ENCODE results near the gene SYP.
"Not testable (repeated sequence)": the region's sequence is repeated elsewhere in the genome, so short reads cannot be mapped to it uniquely, and the experiment has no call there.

The SYP gene

DNA sequence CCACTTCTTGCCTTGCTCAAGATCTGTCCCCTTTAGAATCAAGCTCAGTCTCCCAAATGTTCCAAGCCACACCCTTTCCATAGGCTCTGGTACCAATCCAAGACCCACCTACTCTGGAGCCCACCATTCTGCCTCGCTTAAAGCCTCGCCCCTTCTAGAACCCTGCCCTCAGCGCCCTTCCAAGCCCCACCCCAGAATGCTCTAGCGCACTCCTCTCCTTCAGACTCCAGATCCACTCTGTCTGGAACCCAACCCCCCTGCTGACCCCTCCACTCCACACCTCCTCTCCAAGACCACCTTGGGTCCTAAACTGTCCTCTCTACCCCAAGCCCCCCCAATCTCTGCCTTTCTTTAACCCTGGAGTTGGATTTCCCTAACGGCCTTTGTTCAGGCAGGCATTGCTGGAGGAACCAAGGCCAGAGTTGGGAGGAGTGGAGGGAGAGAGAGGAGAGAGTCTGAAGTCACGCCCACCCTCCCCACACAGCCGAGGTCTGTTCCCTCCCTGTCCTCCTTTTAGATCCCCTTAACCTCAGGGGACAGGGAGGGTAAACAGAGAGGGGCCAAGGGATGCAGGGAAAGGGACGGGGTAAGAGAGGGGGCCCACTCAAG, 11.4 kb downstream of the SYP start:
- no peak for DNase-seq

DNA sequence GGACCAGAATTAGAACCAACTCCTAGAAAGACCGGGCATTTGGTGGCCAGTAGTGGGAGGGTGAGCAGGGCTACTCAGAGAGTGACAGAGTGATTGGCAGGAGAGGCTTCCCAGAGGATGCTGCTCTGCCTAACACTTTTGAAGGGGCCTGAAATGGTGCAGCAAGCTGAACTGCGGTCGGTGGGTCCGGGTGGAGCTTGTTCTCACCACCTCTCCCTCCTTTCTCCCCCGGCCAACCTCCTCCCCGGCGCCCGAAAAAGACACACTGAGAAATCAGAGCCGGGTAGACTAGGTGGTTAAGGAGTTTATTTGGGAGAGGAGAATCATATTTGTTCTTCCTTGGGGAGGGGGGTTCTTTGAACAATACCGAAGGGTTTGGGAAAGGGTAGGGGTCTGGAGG, 12.5 kb downstream of the SYP start:
- DNase-seq, result no peak

DNA sequence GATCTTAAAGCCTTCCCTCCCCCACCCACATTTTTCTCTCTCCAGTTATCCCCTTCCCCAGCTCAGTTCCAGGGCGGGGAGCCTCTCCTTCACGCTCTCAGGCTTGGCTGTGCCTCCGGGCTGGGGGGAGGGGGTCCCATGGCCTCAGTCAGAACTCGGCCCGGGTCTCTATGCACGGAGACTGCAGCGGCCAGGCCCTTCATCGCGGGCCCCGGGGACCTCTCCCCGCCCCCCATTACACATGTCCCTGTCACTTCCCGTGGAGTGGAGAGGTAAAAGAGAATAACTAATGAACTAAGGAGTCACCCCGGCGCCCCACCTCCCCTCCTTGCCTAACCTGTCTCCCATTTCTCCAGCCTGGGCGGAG, 13.0 kb downstream of the SYP start:
- no peak for DNase-seq

DNA sequence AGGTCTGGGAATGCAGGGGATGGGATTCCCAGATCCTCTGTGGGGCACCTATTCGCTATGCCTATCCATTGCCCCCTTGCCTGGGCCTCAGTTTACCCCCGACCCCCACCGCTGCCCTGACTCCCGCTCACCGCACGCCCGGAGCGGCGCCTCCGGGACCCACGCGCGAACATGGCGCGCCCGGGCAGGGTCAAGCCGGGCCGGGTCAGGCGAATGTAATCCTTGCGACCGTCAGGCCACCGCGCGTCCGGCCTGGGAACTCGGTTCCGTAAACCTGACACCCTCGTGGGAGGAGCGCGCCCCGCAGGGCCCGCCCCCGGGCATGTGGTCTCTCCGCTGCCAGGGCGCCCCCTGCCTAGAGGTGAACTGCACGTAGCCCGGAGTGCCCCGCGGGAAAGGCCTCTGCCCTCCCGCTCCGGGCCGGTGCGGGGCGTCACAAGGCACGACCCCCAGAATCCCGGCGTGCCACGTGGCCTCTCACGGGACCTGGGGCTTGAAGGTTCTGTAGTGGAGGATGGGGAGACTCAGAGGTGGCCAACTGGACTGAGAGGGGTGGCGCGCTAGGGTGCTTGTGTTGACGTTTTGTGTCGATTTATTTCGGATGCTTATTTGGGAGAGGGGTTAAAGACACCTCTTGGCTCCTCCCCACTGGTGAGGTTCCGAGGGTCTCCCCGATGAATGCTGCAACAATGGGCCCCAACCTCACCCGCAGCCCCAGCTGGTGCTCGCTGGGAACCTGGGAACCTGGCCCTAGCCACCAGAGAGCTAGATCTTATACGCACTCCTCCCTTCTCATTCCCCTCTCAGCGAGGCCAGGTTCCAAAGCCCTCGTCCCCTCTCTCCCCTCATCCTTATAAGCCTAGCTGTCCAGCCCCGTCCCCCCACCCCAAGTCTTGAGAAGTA, 13.6 kb downstream of the SYP start, which contains the start of gene PRICKLE3:
TSS of gene PRICKLE3 (minus strand) at position 249 of the 903 bp plus-strand sequence. CDS start at position 173, 76 bp downstream.
- peak; percentile 75 for DNase-seq

GRCh38 chrX:49184294-49185281, 15.4 kb downstream of the SYP start:
- DNase-seq, result peak; percentile 31

- no peak for DNase-seq
These were observed 16.2 kb downstream of the SYP start for GRCh38 chrX:49183701-49184281.

DNA sequence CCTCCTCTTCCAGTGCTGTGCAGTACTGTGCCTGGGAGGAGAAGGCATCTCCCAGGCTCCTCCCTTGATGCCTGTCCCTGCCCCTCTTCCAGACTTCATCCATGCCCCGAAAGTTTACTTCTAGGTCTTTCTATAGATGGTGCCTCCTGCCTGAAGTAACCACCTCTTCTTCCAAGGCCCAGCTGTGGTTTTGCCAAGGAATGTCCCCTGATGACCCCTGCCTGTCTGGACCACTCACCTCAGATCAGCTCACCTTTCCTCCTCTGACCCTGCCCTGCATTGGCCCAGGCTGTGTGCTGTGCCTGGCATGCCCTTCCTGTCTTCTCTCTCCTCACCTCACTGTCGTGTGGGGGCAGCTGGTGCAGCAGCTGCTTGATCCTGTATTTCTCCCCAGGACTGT, 20.6 kb downstream of the SYP start:
- no peak for DNase-seq

- no peak for DNase-seq
These were observed 21.5 kb downstream of the SYP start for GRCh38 chrX:49178537-49178936.

DNA sequence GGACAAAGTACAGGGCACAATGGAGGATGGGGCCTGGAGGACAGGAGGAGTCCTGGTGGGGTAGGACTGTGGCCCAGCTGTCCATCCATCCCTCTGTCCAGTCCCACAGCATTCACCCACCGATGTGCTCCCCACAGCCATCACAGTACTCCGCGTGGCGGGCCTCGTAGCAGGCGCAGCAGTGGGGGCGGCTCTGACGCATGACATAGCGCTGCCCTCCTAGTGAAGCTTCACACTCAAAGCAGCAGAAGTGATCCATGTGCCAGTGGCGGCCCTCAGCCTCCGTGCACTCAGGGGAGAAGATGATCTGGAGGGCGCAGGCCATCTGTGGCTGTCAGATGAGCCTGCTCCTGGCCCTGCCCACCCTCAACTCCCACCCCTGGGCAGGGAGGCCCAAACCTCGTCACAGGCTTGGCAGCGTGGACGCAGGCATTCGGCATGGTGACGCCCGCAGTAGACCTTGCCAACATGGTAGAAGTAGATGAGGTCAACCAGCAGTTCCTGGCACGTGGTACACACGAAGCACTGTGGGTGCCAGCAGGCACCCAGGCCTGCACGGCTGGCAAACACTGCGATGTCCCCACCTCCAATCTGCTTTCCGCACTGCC, 22.0 kb downstream of the SYP start:
- no peak for DNase-seq

- DNase-seq, result peak; percentile 34
These were observed 22.6 kb downstream of the SYP start for GRCh38 chrX:49177338-49177833.

DNA sequence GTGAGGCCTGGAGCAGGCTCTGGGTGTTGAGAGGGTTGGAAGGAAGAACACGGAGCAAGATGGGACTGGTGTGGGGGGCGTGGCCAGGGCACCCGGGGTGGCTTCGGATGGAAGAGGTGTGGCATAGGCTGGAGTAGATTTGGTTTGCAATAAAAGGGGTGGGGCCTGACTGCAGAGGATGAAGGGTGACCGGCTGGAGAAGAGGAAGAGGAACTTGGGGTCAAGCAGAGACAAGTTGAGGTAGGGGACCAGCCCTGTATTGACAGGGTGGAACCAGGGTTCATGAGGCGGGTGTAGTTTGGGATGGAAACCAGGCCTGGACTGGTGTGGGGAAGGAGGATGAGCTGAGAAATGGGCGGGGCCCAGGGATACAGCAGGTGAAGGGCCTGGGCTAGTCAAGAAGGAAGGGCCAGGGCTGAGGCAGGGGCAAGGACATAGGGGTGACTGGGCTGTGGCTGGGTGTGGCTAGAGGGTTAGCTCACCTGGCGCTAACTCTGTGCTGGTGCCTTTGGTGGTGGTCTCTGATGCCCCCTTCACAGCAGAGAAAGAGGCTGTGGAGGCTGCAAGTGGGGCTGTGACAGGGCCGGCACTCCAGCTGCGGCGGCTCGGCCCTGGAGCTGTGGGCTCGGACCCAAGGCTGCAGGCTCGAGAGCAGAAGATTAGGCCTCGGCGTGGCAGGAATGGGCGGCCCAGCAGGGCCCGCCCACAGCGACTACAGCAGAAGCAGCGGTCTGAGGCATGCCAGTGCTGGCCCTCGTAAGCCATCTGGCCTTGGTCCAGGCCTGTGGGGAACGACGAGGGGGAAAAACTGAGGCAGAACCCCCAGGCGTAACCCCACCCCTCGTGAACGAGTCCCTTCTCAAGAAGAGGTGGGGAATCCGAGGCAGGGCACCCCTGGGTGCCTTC, 23.3 kb downstream of the SYP start:
- DNase-seq, result peak; percentile 46

DNA sequence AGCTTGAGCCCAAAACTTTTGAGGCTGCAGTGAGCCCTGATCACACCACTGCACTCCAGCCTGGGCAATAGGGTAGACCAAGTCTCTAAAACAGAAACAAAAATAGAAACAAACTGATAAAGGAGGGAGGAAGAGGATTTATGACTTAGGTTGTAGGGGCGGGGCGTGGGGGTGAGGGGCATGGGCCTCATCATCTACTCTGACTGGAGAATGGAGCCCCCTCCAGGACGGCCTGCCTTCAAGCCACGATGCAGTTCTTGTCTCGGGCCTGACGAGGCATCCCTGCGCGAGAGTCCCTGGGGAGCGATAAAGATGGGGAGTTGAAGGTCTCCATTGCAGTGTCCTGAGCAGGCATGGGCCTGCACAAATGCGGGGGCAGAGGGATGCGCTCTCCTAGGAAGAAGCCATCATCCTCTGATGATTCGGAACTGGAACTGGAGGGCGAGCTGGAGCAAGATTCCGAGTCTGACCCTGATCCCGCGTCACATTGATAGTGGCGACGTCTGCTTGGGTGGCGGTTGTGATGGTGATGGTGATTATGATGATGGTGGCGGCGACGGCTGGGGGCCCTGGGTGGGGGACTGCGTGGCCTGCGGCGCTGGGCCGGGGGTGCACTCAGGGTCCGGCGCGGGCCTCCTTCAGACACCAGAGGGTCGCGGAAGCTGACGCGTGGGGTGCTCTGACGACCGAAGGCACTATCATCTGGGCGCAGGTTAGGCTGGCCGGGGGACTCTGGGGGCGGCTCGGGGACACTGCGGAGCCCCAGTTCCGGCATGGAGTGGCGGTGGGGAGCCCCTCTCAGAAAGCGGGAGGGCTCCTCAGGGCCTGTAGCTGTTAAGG, 24.3 kb downstream of the SYP start:
- no peak for DNase-seq

GRCh38 chrX:49174723-49175122, 25.3 kb downstream of the SYP start:
- no peak for DNase-seq

DNA sequence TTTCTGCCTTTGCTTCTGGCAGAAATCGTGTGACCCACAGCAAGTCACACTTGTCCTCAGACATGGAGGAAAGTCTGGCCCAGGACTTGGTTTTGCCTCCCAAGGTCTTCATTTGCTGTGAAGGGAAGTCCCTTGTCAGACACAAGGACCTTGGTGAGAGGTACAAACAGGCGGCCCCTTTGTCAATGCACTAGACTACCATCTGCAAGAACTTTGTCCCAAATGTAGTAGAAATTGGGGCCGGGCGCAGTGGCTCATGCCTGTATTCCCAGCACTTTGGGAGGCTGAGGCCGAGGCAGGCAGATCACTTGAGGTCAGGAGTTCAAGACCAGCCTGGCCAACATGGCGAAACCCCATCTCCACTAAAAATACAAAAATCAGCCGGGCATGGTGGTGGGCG, 26.4 kb downstream of the SYP start:
- not testable (repeated sequence) for DNase-seq

DNA sequence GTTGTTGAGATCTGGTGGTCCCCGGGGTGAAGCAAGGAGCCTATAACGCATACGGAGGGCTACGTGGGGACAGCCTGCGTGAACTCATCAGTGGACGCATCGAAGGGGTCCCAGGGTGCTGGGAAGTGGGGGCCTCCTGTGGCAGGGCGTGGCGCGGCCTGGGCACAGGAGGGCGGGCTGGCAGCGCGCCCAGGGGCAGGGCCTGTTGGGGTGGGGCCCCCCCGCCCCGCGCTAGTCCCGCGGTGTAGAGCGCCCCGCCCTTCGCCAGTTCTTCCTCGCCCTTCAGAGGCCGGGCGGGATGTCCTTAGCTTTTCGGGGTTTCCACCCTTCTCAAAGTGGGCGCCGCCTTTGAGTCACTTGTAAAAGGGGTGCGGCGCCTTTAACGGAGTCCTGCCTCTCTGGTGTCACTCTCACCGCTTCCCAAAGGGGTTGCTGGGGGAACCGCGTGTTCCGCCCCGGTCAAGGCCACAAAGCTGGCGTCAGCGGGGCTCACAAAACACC, 27.7 kb downstream of the SYP start:
- peak; percentile 76 for DNase-seq

- peak; percentile 68 for DNase-seq
These were observed 28.2 kb downstream of the SYP start, which contains the start of gene PLP2 for GRCh38 chrX:49171752-49172279. PLP2 (plus strand) TSS chrX:49171898; CDS start chrX:49172001, 103 bp downstream.

GRCh38 chrX:49167740-49168108, 32.3 kb downstream of the SYP start:
- DNase-seq, result no peak

DNA sequence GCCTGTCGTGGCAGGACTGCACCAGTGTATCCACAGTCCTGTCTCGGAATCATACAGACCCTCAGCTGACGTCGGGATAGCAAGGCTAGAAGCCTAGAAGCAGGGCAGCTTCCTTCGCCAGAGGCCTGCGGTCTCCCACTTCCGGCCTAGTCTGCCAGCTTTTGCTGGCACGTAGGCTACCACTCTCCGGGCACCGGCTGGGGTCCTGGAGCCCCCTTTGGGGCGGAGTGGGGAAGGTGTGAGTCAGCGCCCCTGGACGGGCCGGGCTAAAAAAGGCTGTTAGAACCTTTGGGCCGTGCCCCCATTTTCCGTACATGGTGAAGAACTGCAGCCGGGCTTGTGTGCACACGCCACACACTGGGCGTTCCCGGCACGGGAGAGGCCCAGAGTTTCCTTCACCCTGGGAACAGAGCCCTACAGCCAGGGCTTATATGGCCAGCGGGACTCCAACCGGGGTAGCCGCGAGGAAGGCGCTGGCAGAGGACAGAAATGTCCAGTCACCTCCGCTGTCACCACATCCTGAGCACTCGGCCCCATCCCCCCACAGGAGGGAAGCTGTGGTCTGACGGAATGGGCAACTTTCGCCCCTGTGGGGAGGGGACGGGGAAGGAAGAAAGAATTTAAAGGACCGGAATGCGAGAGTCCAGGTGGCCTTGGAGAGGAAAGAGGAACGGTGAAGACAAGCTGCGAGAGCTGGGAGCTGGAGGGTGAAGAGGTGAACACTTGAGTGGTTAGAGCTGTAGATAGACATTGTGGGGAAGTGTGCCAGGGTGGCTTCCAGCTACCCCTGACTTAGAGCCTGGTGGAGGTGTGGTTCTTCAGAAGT, 32.9 kb downstream of the SYP start:
- peak; percentile 77 for DNase-seq

Measured in CD4-positive, alpha-beta T cell treated with Interferon gamma for 1 hour (primary cell).